GM21576 (cell line): ENCODE results near the gene PIPOX.

Experiments used
- ATAC-seq: cut with Tn5 transposase; IDR thresholded peaks from one replicate; pipeline ENCODE4 v1.9.1; 2021; ENCODE audit warnings: mild to moderate bottlenecking, moderate library complexity; ENCODE audit not compliant: unreplicated experiment

Gene PIPOX

DNA sequence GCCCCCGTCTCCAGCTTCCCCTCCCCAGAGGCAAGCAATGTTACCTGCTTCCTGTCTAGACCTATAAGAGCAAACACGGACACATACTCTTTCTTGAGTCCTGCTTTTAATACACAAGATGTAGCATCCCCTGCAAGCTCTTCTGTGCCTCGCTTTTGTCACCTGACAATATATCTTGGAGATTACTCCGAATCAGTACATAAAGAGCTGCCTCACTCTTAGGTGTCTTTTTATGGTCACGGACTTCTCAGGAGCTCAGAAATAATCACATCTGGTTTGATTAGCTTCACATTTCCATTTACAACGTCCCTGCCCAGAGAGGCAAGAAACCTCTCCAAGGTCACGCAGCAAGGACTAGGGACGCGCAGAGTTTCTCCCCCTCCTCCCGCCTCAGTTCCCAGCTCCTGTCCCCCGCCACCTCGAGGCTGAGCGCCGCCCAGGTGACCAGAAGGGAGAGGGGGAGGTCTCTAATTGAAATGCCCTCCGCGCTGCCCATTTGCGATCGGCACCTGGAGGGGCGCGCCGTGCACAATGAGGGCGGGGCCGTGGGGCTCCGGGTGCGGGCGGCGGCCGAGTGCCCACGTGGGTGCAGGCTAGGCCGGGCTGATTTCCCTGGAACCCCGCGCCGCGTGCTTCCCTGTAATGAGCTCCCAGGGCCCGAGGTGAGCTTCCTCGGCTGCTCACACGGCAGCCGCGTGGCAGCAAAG lies 23.3 kb upstream of the PIPOX start:
- ATAC-seq = no peak

DNA sequence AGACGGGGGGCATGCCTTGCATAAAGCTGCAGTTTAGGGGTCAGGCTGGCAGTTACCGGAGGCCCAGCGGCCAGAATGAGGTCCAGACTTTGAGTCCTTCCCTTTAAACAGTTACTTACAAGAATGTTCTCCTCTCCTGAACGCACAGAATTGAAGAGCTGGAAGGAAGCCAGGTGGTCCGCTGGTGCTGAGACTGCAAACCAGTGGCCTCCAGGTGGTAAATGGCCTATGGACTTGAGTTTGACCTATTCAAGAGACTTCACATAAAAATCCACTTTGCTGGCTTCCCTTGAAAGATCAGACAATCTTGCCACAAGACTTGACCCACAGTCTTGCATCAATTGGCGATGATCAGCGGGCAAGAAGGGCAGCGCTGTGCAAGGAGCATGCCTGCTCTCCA lies 22.4 kb upstream of the PIPOX start:
- ATAC-seq = no peak

DNA sequence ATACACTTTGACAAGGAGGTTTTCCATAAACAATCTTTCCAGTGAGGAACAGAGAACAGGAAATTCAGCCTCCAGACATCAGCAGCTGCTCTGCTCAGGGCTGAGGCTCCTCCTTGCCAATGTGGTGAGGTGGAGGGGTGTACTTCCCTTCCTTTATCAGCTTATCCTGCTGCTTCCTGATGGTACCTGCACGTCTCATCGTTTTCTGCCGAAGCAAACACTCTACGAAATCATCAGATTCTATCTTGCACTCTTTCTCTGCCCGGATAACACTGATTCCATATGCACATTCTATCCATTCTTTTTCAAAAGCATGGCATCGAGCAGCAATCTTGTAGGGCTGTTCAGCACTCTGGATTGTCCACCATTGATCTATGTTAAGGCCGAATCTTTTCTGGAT lies 21.7 kb upstream of the PIPOX start:
- ATAC-seq = no peak

DNA sequence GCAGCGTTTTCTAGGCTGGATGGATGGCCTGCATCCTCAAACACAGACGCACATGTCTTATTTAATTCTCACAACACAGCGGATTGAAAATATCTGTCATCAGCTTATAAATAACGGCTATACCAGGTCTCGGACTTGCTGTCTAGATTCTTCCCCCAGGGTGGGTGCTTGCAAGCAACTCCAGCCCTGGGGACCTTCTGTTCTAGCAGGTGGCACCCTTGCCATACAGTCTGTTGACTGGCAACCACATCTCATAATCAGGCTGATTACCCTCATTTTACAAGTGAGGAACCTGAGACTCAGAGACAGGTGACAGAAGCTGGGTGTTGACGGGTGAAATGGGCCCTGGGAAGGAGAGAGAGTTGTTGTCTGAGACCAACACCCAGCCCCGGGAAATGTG lies 20.9 kb upstream of the PIPOX start:
- ATAC-seq = no peak

DNA sequence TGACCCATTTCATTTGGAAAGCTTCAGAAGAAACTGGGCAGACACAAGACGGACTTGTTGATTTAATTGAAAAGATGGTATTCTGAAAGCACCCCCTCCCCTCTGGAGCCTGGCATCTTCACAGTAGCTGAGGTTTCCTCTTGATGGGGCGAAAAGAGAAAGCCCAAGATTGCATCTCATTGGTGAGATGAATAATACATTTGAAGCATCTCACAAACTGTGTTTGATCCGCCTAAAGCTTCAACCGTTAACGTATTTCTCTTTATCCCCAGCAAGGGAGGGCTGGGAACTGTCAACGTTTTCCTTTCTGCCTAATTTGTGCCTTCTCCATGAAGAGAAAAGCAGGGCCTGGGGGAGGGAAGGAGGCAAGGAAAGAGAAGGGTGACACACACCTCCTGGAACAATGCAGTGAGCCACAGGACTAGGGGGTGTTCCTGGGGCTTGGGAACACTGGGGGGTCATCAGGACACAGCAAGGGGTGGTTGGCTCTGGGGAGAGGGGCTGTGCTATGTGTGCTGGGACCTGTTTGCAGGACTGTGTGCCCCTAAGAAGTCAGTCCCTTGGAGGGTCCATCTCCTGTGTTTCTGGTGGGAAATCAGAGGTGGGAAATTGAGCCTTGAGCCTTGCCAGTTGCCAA lies 18.5 kb upstream of the PIPOX start:
- ATAC-seq = no peak

DNA sequence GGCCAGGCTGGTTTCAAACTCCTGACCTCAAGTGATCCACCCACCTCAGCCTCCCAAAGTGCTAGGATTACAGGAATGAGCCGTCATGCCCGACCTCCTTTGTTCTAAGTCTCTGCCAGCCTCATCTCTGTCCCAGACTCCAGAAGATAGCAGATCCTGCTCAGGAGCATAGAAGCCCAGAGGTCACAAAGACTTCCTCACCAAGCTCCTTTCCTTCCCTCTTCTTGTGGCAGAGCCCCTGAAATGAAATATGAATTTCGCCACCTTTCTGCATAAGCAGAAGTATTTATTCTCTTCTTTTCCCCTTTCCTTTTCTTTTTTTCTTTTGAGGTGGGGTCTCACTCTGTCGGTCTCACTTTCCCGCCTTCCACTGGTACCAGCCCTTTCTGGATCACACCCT lies 11.5 kb upstream of the PIPOX start:
- no peak for ATAC-seq

DNA sequence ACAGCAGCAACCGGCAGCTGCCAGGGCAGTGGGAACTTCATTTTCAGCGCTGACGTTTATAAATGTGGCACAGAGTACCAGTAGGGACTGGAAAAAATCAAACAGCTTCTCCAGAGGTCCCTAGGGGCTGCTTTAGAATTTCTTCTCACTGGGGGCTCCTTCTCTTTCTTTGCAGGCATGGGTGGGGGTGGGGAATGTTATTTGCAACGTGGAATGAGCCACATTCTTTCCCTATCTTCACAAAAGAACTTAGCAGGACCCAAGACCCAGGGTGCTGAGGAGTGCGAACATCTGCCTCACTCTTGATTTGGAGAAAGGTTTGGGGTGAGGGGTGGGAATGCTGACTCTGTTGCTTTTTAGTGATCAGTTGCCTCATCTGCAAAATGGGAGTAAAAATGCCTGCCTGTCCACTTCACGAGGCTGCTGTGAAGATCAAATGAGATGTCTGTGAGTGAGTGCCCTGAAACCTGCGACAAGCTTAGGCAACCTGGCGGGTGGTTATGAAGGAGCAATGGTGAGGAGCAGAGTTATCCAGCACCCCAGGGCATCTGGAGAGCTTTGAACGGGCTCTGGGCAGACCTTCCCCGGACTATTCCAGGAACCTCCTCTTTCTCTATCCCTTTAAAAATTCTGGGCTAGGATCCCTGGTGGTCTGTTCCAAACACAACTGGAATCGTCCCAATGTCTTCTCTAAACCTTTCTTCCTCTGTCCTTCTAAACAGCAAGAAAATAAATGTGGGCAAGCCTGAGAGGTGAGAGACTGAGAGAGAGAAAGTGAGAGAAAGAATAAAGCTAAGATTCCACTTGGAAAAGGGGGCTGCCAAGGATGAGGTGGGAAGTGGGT lies 10.7 kb upstream of the PIPOX start:
- no peak for ATAC-seq

DNA sequence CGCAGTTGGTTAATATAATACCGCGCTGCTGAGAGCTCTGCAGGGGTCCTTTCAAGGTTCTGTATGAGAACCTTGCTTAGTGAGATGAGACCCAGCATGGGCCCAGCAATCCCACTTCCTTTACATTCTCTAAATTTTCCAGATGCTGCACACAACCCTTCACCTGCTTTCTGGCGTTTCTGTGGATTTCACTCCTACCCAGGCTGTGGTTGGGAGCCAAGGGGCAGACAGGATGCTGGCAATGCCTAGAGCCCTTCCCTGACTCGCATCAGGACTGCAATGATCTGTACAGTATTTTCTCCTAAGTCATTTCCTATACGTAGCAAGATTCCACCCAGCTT lies 10.1 kb upstream of the PIPOX start:
- no peak for ATAC-seq

DNA sequence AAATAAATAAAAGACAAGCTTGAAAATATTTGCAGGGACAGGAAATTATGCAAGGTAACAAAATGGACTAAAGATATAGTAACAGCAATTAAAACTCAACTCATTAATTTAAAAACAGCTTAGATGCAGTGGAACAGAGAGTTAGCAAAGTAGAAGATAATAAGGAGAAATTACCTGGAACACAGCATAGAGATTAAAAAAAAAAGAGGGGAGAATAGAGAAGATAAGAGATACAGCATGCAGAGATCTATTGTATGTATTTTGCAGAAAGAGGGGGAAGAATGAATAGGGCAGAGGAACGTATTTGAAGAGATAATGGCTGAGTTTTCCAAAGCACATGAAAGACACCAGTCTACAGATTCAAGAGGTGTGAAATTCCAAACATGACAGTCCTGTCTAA lies 8.4 kb upstream of the PIPOX start:
- ATAC-seq = no peak

DNA sequence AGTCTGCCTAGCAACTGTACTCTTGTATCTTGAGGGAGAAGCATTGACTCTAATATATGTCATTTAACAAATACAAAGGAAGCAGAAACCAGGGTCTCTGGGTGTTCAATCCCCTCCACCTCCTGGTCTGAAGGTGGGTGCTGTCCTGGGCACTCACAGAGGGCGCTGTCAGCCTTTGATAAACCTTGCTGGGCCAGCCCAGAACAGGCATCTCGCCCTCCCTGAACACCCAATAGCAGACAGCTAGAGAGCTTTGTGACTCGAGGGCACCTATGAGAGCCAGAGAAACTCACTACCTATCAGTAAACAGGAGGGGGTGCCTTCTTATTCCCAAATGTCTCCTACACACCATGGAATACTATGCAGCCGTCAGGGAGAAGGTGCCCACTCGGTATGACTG lies 6.4 kb upstream of the PIPOX start:
- no peak for ATAC-seq

DNA sequence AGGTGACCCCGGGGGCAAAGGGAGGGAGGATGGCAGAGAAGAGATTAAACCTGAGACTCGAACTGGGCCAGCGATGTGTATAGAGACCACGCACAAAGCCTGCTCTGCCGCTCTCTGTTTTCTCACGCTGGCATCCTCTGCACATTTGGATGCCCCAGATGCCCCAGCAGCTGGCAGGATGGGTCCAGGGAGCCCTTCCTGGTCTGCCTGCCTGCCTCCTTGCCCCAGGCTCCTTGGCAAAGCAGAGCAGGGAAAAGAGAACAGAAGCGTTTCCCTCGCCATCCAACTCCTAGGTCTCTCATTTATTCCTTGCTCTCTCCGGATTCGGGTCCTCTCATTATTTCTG lies 5.2 kb upstream of the PIPOX start:
- ATAC-seq = no peak

DNA sequence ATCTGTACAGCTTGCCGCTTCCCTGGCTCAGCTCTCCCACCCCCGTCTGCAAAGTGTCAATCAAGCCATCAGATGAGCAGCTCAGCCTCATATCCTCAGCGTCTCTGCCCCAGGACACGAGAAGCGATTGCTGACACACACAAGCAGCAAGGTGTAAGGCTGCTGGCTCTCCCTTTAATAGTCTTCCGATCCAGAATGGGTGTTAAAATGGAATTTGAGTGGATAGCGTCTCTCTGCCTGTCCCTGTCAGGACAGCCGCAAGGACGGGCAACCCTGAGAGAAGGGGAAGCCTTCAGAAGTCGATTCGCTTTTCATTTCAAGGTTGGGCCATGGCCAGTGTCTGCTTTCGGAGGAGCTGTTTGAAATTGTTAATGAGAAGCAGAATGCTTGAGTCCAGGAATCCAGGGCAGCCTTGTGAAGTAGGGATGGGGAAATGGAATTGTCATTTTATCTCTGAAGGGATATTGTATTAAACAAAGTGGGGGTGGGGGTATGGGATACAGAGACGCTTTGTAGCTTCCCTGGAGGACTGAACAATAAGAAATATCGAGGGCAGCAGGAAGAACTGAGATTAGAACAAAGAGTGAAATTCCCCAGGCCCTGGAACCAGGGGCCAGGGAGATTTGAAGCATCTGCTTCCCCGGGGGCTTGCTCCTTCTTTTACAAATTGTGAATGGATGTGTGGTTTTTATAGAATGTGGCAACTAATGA lies 4.7 kb upstream of the PIPOX start:
- no peak for ATAC-seq

DNA sequence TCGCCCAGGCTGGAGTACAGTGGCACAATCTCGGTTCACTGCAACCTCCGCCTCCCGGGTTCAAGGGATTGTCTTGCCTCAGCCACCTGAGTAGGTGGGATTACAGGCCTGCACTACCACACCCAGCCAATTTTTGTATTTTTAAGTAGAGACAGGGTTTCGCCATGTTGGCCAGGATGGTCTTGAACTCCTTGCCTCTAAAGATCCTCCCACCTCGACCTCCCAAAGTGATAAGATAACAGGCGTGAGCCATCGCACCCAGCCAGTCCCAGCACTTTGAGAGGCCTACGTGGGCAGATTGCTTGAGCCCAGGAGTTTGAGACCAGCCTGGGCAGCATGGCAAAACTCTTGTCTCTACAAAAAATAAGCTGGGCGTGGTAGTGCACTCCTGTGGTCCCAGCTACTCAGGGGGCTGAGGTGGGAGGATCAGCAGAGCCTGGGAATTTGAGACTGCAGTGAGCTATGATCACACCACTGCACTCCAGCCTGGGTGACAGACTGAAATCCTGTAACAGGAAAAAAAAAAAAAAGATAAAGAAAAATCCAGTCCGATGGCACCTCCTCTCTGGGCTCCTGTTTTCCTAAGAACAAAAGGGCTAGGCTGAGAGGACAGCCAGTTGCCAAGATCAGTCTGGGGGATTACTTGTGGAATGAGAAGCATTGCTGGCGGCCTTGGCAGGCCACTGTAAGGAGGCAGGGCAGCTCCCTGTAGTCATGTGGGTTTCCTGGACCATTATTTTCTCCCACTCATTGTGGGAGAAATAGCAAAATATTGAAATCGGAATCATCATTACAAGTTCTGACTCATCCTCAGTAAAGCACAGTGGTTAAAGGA lies 3.0 kb upstream of the PIPOX start:
- ATAC-seq = no peak

DNA sequence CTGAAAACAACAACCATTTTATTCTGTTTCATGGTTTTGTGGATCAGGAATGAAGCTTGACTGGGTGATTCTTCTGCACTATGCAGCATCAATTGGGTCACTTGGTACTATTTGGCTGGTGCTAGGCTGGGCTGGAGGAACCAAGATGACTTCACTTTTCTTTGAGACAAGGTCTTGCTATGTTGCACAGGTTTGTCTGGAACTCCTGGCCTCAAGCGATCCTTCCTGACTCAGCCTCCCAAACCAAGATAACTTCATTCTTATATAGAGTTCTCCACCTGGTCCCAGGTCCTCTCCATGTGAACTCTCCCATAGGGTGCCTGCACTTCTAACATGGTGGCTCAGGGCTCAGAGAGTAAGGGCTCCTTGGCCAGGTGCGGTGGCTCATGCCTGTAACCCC lies 1.9 kb upstream of the PIPOX start:
- no peak for ATAC-seq

DNA sequence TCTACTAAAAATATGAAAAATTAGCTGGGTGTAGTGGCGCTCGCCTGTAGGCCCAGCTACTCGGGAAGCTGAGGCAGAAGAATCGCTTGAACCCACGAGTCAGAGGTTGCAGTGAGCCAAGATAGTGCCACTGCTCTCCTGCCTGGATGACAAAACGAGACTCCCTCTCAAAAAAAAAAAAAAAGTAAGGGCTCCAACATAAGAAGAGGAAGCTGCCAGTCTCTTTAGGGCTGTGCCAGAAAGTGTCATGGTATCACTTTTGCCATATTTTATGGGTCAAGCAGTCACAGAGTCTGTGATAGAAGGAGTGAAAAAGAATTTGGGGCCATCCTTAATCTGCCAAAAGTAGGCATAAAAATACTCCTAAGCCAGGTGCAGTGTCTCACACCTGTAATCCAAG lies 1.4 kb upstream of the PIPOX start:
- no peak for ATAC-seq

DNA sequence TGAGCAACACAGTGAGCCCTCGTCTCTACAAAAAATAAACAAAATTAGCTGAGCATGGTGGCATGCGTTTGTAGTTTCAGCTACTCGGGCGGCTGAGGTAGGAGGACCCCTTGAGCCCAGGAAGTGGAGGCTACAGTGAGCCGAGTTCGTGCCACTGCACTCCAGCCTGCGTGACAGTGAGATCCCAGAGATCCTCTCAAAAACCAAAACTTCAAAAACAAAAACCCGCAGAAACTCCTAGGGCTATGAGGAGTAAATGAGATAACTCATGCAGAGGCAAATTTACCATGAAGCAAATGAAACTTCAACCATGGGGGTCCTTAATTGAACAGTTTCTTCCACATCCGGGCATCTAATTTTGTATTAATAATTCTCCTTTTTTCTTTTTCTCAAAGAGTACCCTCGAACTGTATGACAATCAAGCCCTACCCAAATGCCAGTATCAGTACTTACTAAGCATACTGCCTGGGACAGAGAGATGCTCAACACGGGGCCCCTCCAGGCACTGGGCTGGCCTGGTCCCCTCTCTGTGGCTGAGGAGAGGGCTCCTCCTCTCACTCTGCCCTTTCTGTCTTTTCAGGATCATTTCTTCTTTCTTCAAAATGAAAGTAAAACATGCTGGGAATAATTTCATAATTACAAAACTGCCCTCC lies 789 bp upstream of the PIPOX start:
- ATAC-seq = no peak

DNA sequence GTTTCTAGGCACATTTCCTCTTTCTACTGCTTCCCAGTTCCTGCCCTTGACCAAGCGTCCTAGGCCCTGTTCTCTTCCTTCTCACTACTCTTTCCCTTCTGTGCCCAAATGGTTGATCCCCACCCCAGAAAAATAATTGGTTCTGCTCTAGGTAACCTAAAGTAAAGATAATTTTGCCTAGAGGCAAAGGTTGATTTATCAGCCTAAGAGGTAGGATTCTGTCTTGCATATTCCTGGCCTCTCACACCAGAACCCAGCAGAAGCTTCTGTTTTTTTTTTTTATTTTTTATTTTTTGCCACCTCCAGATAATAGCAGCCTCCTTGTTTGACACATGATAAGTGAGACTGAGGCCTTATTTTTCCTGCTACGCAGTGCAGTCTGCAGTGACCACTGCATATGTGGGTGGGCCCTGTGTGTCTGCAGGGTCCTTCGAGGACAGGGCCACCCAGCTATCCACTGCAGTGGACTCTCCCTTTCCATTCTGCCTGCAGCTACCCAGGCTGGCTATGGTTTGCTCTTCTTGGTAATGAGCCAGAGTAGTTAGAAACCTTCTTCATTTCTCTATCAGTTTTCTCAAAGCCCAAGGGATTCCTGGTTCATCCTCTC lies 701 bp downstream of the PIPOX start:
- ATAC-seq = no peak

DNA sequence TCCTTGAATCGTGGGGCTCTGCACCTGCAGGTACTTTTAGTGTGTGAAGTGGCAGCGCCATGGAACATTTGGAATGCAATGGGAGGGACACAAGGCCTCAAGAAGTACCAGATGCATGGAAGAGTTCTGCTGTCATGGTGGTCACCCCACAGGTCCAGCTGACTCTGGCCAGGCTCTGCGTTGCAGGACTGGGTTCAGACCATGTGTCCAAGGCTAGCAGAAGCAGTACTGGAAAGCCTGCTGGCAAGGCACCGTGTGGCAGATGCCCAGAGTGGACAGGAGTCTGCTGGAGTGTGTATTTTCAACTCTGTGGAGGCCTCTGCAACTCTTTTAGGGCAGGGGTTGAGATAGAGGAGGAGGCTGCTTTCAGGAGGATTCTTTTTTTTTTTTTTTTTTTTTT lies 2.1 kb downstream of the PIPOX start:
- ATAC-seq = no peak

DNA sequence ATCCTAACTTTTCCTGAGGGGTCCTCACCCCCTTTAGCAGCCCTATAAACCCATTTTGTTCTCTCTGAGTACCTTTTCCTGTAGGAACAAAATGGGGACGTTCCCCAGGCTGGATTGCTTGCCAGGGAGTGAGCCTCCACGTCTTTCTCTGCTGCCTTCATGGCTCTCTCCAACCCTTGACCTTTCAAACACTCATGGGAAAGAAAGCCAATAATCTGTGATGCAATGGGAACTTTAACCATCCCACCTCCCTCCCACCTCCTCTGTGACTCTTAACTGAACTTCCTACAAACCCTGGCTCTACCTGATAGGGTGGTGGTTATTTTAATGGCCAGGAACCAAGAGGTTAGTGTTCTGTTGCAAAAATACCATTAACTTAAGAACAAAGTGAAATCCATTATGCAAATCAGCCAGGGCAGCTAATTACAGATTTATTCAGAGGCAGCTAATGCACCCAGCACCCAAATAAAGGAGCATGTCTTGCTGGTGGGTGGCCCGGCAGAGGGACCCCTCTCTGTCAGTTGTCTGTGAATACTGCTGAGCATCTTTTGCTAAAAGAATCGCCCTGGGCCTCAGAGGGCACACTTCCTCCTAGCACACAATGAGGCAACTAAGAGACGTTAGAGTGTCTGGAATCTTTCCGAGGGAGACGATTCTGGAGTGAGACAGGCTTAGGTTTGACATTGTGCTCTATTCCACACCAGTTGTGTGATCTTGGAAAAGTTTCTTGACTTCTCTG lies 3.0 kb downstream of the PIPOX start:
- no peak for ATAC-seq
